Endometrium (tissue), 2 donors: ENCODE data around the gene PDE8B.
"Not testable (repeated sequence)": the region's sequence is repeated elsewhere in the genome, so short reads cannot be mapped to it uniquely, and the experiment has no call there.

Experiments
- FAIRE-seq: peaks from 2 replicates; lab custom pipeline; 2012; peaks lifted over from hg19 to GRCh38; lab: Jason Lieb, UNC
- donor health status: control.
- donor health status: control.

Gene PDE8B

DNA sequence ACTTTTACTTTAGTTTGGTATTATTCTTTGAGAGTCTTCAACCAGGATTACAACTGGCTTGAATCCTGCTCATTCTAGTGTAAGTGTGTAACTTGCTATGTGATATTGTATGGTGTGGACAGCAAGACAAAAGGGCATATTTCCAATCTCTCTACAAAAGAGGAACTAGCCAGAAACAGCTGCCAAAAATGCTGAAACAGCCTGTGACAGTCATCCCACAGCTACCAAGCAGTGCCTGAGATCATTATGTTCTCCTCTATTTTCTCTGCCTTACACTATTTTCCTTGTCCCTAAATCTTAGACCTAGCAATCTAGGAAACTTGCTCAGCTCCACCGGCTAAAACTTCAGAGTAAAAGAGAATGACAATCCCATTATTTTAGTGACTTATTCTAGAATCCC lies 238.8 kb downstream of the PDE8B start:
- FAIRE-seq: no peak

DNA sequence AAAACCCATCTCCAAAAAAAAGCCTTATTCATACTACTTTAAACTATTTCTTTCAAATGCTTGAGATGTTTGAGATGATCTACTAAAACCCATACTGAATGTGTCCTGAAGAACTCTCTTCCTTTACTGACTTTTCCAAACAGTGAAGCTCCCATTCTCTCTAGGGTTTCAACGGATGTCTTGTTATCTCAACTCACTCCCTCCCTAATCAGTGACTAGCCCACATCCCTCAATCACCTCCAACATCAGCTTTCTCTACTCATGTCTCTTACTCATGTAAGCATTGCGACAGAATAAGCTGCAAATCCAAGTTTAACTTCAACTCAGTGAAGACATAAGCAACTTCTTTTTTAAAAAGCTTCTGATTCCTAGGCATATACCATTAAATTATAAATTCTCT lies 239.5 kb downstream of the PDE8B start:
- FAIRE-seq: no peak

DNA sequence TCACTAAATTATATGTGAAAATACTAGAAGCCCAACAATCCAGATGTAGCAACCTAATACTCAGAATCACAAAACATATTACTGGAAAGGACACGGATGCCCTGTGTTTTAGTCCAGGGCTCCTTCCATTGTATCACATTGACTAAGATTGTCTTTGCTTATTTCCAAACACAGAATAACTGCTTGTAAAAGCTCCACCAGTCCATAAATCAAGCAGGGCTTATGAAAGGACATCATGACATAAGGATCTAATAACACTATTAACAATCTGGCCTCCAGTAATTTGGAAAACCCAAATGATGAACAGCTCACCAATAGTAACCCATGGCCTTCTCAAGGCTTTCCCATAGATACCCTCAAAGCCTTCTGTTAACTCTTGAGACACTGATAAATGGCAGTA lies 241.9 kb downstream of the PDE8B start:
- FAIRE-seq: no peak

DNA sequence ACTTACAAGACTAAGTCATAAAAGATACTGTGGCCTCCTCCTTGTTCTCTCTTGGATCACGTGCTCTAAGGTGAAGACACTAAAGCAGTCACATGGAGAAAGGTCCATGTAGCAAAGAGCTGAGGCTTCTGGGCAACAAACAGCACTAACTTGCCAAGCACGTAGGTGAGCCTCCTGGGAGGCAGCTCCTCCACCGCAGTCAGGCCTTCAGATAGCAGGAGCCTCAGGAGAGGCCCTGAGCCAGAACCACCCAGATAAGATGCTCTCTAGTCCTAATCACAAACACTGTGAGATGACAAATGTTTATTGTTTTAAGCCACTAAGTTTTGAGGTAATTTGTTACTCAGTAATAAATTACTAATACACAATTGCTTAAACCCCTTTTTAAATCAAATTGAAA lies 243.6 kb downstream of the PDE8B start:
- FAIRE-seq: no peak

DNA sequence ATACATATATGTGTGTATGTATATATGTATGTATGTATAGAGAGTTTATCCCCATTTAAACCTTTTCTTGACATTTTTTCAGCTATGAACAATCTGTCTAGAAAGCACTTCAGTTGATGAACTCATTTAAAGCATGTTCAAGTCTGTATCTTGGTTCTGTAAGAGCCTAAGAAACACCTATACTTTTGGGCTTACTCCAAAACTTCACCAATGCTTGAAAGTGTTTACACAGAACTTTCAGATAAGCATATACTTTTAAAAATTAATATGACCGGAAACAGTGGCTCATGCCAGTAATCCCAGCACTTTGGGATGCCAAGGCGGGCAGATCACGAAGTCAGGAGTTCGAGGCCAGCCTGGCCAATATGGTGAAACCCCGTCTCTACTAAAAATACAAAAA lies 250.8 kb downstream of the PDE8B start:
- FAIRE-seq: no peak

DNA sequence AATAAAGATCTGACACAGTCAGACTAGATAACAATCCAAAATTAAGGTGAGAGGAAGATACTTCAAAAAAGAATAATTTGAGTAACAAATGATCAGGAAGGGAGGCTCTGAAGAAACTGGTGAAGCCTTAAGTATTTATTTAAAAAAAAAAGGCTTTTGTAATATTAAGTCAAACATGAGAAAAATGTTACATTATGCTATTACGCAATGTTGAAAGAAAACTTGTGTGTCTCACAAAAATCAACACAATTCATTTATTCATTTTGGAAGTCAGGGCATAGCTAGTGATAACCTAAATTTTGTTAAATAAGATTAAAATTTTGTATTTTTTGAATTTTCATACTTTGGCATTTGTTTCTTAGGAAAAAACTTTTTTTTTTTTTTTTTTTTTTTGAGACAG lies 253.4 kb downstream of the PDE8B start:
- FAIRE-seq: peak; percentile 18

DNA sequence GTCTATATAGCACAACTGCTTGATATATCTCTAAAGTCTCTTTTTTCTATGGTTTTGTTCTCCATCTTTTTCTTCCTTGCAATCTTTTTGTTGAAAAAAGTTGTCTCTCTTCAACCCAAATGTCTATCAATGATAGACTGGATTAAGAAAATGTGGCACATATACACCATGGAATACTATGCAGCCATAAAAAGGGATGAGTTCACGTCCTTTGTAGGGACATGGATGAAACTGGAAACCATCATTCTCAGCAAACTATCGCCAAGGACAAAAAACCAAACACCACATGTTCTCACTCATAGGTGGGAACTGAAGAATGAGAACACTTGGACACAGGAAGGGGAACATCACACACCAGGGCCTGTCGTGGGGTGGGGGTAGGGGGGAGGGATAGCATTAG lies 258.4 kb downstream of the PDE8B start:
- FAIRE-seq: not testable (repeated sequence)

DNA sequence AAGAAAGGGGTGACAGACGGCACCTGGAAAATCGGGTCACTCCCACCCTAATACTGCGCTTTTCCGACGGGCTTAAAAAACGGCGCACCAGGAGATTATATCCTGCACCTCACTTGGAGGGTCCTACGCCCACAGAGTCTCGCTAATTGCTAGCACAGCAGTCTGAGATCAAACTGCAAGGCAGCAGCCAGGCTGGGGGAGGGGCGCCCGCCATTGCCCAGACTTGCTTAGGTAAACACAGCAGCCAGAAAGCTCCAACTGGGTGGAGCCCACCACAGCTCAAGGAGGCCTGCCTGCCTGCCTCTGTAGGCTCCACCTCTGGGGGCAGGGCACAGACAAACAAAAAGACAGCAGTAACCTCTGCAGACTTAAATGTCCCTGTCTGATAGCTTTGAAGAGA lies 264.6 kb downstream of the PDE8B start:
- not testable (repeated sequence) for FAIRE-seq
